Measurements from ENCODE around the gene CELF2. TPM values are rescaled to one million over a fixed set of nuclear protein-coding genes. Genes with fewer than 3 reads are reported as not detected.
"Not testable (repeated sequence)": the region's sequence is repeated elsewhere in the genome, so short reads cannot be mapped to it uniquely, and the experiment has no call there.

The CELF2 gene
- total and polyA plus RNA-seq, 8 donors: 58.0 to 107 (median 65.9) TPM

GRCh38 chr10:11181978-11182377 is 164.3 kb downstream of the CELF2 start:
- peaks cover 0 to 88% of the 10 kb centered on the region in 2 donors for H3K4me1 ChIP-seq
- H3K27ac ChIP-seq: no peak overlapping the region
- no peaks in the 10 kb centered on the region for H3K27me3 ChIP-seq
- no peak for DNase-seq
- no peak overlapping the region for H3K4me3 ChIP-seq
- no peak for TF ChIP-seq CTCF (IDR thresholded peaks at IDR 0.05)
- ATAC-seq: no peak
- peaks cover 0 to 12% of the 10 kb centered on the region in 2 donors for H3K36me3 ChIP-seq
- H3K9me3 ChIP-seq: peaks cover 0 to 10% of the 10 kb centered on the region in 2 donors
- intact Hi-C loops (cut with DNase I): no loop called here

GRCh38 chr10:11183015-11183414 is 165.3 kb downstream of the CELF2 start:
- Histone ChIP-seq H3K27ac (peak overlapping the region in 1 of 2 donors; percentile 10), H3K4me1 (peaks cover 0 to 81% of the 10 kb centered on the region in 2 donors), H3K9me3 (peaks cover 0 to 10% of the 10 kb centered on the region in 2 donors), H3K4me3 (no peak overlapping the region), H3K27me3 (no peaks in the 10 kb centered on the region), H3K36me3 (peaks cover 0 to 12% of the 10 kb centered on the region in 2 donors)
- no peak for DNase-seq
- ATAC-seq: no peak
- intact Hi-C loops (cut with DNase I): no loop called here
- no peak for TF ChIP-seq CTCF (IDR thresholded peaks at IDR 0.05)

- Histone ChIP-seq H3K4me1 (peaks cover 0 to 81% of the 10 kb centered on the region in 2 donors), H3K36me3 (peaks cover 0 to 12% of the 10 kb centered on the region in 2 donors), H3K9me3 (peaks cover 0 to 10% of the 10 kb centered on the region in 2 donors), H3K27ac (peak overlapping the region in 1 of 2 donors; percentile 45), H3K27me3 (no peaks in the 10 kb centered on the region), H3K4me3 (no peak overlapping the region)
- DNase-seq: no peak
- peak; percentile 22 for ATAC-seq
- no peak for TF ChIP-seq CTCF (IDR thresholded peaks at IDR 0.05)
- intact Hi-C loops (cut with DNase I): no loop called here
Measured at GRCh38 chr10:11184093-11184492, 166.4 kb downstream of the CELF2 start.

- not testable (repeated sequence) for H3K4me3 ChIP-seq, DNase-seq, H3K27me3 ChIP-seq
Measured at GRCh38 chr10:11185128-11185665, 167.5 kb downstream of the CELF2 start.

GRCh38 chr10:11186374-11186773 is 168.7 kb downstream of the CELF2 start:
- DNase-seq (no peak), ATAC-seq (no peak)
- intact Hi-C loops (cut with DNase I): no loop called here
- Histone ChIP-seq H3K9me3 (peaks cover 0 to 10% of the 10 kb centered on the region in 2 donors), H3K27ac (no peak overlapping the region), H3K4me1 (peaks cover 0 to 79% of the 10 kb centered on the region in 2 donors), H3K36me3 (peaks cover 0 to 10% of the 10 kb centered on the region in 2 donors), H3K27me3 (no peaks in the 10 kb centered on the region), H3K4me3 (no peak overlapping the region)
- no peak for TF ChIP-seq CTCF (IDR thresholded peaks at IDR 0.05)

More at GRCh38 chr10:11185128-11185665, 167.5 kb downstream of the CELF2 start:
- H3K4me1 ChIP-seq: peaks cover 0 to 80% of the 10 kb centered on the region in 2 donors
- H3K9me3 ChIP-seq: peaks cover 0 to 10% of the 10 kb centered on the region in 2 donors
- ATAC-seq; intact Hi-C loops (cut with DNase I): not testable (repeated sequence)
- peaks cover 0 to 12% of the 10 kb centered on the region in 2 donors for H3K36me3 ChIP-seq
- peak overlapping the region in 1 of 2 donors; percentile 45 for H3K27ac ChIP-seq

Measured in left lung (tissue), 10 donors.